HG02852 (cell line): ENCODE data around the gene ATP13A1.
"Not testable (repeated sequence)": the region's sequence is repeated elsewhere in the genome, so short reads cannot be mapped to it uniquely, and the experiment has no call there.

Source experiments
- ATAC-seq: cut with Tn5 transposase; IDR thresholded peaks from one replicate; pipeline ENCODE4 v1.9.1; 2021; ENCODE audit warnings: mild to moderate bottlenecking, moderate library complexity; ENCODE audit not compliant: unreplicated experiment

ATP13A1 gene

GRCh38 chr19:19663256-19664120 lies at the start of gene ATP13A1:
Gene ATP13A1, minus strand, starts transcription at chr19:19663676. Its CDS starts 10 bp downstream, at chr19:19663666.
- peak; percentile 78 for ATAC-seq

DNA sequence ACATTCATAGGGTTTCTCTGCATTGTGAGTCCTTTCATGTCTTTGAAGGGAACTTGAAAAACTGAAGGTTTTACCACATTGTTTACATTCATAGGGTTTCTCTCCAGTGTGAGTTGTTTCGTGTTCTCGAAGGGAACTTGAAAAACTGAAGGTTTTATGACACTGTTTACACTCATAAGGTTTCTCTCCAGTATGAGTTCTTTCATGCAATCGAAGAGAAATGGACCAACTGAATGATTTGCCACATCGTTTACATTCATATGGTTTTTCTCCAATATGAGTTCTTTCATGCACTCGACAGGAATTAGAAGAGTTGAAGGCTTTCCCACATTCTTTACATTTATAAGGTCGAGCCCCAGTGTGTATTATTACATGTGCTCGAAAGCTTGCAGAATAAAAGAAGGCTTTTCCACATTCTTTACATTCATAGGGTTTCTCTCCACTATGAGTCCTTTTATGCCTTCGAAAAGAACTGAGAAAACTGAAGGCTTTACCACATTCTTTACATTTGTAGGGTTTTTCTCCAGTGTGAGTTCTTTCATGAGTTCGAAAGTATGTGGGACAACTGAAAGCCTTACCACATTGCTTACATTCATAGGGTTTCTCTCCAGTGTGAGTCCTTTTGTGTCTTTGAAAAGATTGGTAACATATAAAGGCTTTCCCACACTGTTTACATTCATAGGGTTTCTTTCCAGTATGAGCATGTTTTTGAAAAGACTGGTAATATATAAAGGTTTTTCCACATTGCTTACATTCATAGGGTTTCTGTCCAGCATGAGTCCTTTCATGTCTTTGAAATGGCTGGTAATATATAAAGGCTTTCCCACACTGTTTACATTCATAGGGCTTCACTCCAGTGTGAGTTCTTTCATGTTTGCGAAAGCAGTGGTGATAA lies 48.7 kb upstream of the ATP13A1 start:
- no peak for ATAC-seq

DNA sequence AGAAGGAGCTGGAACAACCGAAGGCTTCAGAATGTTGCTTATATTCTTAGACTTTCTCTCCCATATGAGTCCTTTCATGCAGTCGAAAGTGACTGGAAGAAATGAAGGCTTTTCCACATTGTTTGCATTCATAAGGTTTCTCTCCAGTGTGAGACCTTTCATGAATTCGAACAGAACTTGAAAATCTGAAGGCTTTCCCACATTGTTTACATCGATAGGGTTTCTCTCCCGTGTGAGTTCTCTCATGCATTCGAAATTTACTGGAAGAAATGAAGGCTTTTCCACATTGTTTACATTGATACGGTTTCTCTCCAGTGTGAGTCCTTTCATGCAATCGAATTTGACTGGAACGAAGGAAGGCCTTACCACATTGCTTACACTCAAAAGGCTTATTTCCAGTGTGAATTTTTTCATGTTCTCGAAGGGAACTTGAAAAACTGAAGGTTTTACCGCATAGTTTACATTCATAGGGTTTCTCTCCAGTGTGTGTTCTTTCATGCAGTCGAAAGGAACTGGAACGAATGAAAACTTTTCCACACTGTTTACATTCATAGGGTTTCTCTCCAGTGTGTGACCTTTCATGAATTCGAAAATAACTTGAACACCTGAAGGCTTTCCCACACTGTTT lies 47.9 kb upstream of the ATP13A1 start:
- ATAC-seq, result no peak

- no peak for ATAC-seq
Measured at GRCh38 chr19:19710506-19710905, 47.0 kb upstream of the ATP13A1 start.

DNA sequence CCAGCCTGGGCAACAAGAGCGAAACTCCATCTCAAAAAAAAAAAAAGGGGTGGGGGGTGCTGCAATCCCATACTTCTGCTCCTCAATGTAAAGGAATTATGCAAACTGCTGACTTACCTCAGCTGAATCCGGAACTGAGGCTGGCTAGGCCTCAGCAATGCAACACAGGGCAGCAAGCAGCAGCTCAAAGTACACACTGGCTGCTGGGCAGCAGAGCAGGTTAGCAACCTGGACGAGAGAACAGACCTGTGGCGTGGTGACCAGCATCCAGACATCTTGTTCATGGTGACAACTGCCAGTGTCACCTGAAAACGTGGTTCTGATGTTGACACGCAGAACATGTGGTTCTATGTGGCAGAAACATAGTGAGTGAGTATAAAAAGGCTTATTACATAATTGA lies 41.4 kb upstream of the ATP13A1 start:
- ATAC-seq, result no peak

DNA sequence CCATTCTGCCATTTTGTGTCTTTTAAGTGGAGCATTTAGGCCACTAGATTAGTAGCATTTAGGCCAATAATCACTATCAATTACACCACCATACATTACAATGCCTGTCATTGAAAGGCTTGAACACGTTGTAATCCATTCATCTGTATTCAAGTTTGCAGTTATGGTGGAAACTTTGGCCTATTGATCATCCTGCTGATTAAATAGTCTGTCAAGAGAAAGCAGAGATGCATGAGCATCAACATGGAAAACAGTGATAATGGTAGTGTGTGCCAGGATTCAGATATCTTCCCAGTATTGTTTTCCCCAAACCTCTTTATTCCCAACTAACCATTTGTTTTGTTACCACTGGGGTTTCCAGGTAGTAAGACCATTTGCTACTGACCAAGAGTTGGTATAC lies 37.0 kb upstream of the ATP13A1 start:
- ATAC-seq, result not testable (repeated sequence)

GRCh38 chr19:19697589-19697988 lies 34.1 kb upstream of the ATP13A1 start:
- no peak for ATAC-seq

DNA sequence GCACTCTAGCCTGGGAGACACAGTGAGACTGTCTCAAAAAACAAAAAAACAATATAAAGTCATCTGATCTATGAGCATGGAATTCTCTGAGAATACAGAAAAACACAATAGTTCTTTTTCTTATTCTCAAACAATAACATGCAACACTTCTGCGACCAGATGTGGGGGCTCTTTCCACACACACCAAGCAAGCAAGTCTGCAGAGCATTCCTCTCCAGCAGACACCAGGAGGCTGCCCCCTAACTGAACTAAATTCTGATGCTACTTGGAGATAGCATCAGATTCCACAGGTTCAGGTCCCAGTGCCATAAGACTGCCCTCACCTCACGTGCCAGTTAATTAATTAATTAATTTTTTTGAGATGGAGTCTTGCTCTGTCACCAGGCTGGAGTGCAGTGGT lies 32.9 kb upstream of the ATP13A1 start:
- no peak for ATAC-seq

DNA sequence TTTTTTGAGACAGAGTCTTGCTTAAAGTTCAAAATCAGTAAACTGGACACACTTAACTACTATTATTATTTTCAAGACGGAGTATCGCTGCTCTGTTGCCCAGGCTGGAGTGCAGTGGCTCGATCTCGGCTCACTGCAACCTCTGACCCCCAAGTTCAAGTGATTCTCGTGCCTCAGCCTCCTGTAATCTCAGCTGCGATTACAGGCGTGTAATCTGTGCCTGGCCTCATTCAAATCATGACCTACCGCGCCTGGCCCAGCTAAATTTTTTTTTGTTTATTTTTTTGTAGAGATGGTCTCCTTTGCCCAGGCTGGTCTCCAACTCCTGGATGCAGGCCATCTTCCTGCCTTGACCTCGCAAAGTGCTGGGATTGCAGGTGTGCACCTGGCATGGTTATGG lies 28.2 kb upstream of the ATP13A1 start:
- no peak for ATAC-seq

DNA sequence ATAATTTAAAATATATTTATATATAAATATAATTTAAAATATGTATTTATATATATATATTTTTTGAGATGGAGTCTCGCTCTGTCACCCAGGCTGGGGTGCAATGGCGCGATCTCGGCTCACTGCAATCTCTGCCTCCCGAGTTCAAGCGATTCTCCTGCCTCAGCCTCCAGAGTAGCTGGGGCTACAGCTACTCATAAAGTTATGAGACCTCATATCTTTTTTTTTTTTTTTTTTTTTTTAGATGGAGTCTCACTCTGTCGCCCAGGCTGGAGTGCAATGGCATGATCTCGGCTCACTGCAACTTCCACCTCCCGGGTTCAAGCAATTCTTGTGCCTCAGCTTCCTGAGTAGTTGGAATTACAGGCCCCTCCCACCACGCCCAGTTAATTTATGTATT lies 25.5 kb upstream of the ATP13A1 start:
- ATAC-seq, result not testable (repeated sequence)

- no peak for ATAC-seq
Measured at GRCh38 chr19:19687090-19687489, 23.6 kb upstream of the ATP13A1 start.

- no peak for ATAC-seq
Measured at GRCh38 chr19:19686580-19686979, 23.1 kb upstream of the ATP13A1 start.

GRCh38 chr19:19686119-19686518 lies 22.6 kb upstream of the ATP13A1 start:
- not testable (repeated sequence) for ATAC-seq

GRCh38 chr19:19679176-19680073 lies 15.9 kb upstream of the ATP13A1 start:
- ATAC-seq, result no peak

DNA sequence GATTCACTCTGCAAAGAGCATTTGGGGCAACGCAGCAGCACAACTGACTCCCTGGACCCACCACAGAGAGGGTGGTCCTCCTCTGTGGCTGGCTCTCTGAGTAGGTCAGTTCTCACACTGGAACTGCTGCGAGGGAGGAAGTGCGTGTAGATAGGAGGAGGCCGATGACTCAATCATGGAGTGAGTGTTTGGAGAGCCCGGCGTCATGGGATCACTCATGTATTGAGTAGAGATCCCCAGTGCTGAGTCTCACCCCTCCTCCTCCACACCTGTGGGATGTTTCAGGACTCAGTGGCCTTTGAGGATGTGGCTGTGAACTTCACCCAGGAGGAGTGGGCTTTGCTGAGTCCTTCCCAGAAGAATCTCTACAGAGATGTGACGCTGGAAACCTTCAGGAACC lies 14.1 kb upstream of the ATP13A1 start:
- no peak for ATAC-seq

GRCh38 chr19:19674315-19674714 lies 10.8 kb upstream of the ATP13A1 start:
- ATAC-seq, result no peak

DNA sequence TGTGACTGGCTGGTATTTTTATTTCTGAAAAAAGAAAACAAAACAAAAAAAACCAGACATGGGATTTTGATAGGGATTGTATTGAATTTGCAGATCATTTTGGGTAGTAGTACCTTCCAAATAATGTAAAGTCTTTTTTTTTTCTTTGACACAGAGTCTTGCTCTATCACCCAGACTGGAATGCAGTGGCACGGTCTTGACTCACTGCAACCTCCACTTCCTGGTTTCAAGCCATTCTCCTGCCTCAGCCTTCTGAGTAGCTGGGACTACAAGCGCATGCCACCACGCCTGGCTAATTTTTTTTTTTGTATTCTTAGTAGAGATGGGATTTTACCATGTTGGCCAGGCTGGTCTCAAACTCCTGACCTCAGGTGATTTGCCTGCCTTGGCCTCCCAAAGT lies 9.3 kb upstream of the ATP13A1 start:
- ATAC-seq, result no peak

DNA sequence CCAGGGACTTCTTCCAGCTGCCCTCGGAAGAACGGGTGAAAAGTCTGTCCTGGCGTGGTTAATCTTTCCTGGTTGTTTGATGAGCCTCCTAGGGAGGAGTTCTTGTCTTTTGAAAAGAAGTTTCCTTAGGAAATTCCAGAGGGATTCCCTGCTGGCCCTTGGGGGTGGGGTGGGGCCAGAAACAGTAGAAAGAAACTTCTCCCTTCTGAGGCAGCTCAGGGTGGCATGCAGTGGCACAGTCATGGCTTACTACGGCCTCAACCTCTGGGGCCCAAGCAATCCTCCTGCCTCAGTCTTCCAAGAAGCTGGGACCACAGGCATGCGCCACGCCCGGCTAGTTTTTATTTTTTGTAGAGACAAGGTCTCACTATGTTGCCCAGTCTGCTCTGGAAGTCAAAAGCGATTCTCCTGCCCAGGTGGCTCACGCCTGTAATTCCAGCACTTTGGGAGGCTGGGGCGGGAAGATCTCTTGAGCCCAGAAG lies 6.6 kb upstream of the ATP13A1 start:
- ATAC-seq, result no peak

- peak; percentile 63 for ATAC-seq
Measured at GRCh38 chr19:19668230-19669012, 4.9 kb upstream of the ATP13A1 start, which contains the start of gene ZNF101. Gene ZNF101, plus strand, starts transcription at chr19:19668839. Its CDS starts 125 bp downstream, at chr19:19668964.
